COLO668 (cell line): ENCODE results near the gene NOVA1.
"Not testable (repeated sequence)": the region's sequence is repeated elsewhere in the genome, so short reads cannot be mapped to it uniquely, and the experiment has no call there.

Source experiments
- DNase-seq: peaks from one replicate; lab custom pipeline; 2025; ENCODE audit not compliant: unreplicated experiment; lab: John Stamatoyannopoulos, UW

The NOVA1 gene

DNA sequence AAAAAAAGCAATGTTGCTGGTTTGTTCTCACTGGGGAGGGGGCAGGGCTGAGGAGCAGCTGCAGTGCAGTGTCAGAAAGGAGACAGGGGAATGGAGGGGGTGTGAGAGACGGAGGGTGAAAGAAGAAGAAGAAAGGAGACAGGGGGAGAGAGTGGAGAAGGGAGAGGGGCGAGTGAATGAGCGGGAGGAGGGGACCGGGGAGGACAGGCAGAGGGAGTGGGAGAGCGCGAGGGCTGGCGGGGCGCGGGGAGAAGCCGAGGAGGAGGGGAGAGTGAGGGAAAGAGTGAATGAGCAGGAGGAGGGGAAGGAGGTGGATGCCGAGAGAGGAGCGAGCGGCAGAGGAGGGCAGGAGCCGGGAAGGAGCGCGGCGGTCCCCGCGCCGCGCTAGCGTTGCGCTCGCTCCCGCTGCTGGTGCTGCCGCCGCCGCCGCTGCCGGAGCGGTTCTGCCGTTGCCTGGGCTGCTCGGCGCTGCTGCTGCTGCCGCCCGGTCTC, at the start of gene NOVA1:
Gene NOVA1 (minus strand): TSS at position 445 of the 492 bp plus-strand sequence. CDS start 597 bp downstream, outside the sequence.
- peak; percentile 87 for DNase-seq

GRCh38 chr14:26645057-26645456, 47.2 kb upstream of the NOVA1 start:
- DNase-seq = peak; percentile 7

- no peak for DNase-seq
Observed at GRCh38 chr14:26636561-26636960, 38.7 kb upstream of the NOVA1 start.

DNA sequence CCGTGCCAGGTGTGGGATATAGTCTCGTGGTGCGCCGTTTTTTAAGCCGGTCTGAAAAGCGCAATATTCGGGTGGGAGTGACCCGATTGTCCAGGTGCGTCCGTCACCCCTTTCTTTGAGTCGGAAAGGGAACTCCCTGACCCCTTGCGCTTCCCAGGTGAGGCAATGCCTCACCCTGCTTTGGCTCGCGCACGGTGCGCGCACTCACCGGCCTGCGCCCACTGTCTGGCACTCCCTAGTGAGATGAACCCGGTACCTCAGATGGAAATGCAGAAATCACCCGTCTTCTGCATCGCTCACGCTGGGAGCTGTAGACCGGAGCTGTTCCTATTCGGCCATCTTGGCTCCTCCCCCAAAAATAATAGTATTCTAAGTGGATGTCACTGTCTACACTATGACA, 37.1 kb upstream of the NOVA1 start:
- DNase-seq = not testable (repeated sequence)

- DNase-seq = no peak
Observed at GRCh38 chr14:26626256-26626655, 28.4 kb upstream of the NOVA1 start.

GRCh38 chr14:26622611-26623010, 24.8 kb upstream of the NOVA1 start:
- DNase-seq = no peak

GRCh38 chr14:26621807-26622560, 24.2 kb upstream of the NOVA1 start:
- DNase-seq = no peak

DNA sequence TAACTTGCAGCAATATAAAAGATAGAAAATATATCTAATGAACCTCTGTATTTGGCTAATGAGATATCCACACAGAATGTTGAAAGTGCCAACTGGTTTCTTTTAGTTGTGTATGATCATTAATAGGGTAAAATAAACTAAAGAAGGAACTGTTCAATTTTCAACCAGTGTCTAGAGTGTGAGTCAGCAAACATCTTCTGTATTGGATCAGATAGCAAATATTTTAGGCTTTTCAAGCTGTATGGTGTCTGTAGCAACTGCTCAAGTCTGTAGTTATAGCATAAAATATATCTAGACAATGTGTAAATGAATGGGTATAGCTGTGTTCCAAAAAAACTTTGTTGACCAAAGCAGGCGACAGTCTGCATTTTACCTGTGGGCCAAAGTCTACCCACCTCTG, 23.5 kb upstream of the NOVA1 start:
- no peak for DNase-seq

- DNase-seq = no peak
Observed at GRCh38 chr14:26611259-26611658, 13.4 kb upstream of the NOVA1 start.

DNA sequence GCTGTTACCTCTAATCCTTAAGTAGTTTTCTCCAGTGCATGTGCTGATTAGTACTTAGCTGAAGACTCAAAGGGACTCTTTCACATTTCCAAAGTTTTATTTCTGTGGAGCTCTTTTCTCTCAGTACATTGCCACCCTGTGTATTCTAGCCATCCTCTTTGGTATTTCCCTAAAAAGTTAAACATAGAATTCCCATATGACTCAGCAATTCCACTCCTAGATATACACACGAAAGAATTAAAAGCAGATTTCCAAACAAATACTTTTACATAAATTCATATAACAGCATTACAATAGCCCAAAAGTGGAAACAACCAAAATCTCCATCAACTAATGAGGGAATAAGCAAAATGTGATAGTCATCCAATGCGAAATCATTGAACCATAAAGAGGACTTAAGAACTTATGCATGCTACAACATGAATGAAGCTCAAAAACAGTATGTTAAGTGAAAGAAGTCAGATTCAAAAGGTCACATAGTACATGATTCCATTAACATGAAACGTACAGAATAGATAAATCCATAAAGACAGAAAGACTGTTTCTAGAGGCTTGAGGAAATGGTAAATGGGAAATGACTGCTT, 9.0 kb upstream of the NOVA1 start:
- DNase-seq = no peak

DNA sequence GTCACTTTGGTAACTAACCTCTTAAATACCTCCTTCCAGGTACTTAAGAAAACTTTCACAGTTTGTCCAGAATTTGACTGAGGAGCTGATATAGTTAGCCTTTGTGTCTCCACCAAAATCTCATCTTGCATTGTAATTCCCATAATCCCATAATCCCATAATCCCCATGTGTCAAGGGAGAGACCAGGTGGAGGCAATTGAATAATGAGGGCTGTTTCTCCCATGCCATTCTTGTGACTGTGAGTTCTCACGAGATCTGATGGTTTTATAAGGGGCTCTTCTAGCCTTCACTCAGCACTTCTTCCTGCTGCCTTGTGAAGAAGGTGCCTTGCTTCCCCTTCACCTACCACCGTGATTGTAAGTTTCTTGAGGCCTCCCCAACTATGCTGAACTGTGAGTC, 7.8 kb upstream of the NOVA1 start:
- DNase-seq = no peak

DNA sequence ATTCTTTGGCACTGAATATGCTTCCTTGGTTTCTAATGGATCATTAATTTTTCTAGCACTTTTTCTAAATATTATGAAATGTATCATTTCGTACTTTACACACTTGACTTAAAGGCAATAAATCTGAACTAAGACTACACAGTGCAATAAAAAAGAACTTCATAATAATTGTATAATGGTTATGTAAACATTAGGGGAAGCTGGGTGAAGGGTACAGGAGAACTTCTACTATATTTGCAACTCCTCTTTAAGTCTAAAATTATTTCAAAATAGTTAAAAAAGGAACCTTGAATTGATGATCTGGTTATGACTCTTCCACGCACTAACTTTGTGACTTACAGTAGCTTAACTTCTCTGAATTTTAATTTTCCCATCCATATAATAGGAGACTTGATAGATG, 5.1 kb upstream of the NOVA1 start:
- DNase-seq = no peak

- no peak for DNase-seq
Observed at GRCh38 chr14:26601856-26602255, 4.0 kb upstream of the NOVA1 start.

- DNase-seq = no peak
Observed at GRCh38 chr14:26599291-26599690, 1.5 kb upstream of the NOVA1 start.

- DNase-seq = no peak
Observed at GRCh38 chr14:26598672-26599131, 869 bp upstream of the NOVA1 start.

DNA sequence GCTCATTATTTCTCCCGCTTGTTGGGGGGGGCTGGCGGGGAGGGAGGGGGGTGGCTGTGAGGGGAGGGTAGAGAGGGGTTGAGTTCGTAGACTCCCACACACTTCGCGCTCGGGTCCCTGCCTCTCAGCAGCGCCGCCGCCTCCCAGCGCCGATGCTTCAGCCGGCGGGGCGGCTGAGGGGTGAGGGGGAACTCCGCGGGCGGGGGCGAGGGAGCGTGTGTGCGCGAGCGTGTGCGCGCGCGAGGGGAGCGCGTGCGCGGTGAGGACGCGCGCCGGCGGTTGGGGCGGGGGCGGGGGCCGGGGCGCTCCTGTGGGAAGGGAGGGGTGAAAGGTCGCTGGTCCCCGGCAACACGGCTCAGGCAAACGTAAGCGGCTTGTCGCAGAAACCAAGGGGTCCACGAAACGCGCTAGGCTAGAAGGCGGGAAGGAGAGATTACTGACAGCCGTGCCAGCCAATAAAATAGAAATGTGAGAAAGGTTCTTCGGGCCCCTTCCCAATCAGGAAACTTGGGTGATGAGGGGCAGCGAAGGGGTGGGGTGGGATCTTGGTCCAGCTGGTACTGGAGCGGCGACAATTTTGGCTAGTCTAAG, 343 bp upstream of the NOVA1 start:
- peak; percentile 92 for DNase-seq

DNA sequence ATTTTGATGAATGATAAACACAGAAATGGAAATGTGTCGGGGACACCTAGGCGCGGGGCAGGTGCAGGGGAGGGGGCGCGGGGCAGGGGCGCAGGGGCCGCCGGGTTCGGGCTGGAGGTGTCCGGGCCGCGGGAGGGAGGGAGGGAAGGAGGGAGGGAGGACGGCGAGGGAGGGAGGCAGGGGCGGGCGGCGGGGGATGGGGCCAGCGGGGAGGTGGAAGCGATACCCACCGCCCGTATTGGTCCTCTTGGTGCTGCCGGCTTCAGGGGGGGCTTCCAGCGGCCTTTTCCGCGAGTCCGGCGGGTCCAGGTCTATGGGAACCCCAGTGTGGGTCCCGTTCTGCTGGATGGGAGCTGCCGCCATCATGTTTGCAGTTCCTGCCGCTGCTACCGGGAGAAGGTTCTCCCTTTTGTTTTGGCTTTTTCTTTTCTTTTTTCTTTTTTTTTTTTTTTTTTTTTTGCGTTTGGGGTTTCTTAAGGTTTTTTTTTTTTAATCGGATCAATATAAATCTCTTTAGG, 703 bp downstream of the NOVA1 start:
- peak; percentile 67 for DNase-seq

- peak; percentile 33 for DNase-seq
Observed at GRCh38 chr14:26596543-26597061, 1.2 kb downstream of the NOVA1 start.

GRCh38 chr14:26595926-26596542, 1.8 kb downstream of the NOVA1 start:
- DNase-seq = no peak

DNA sequence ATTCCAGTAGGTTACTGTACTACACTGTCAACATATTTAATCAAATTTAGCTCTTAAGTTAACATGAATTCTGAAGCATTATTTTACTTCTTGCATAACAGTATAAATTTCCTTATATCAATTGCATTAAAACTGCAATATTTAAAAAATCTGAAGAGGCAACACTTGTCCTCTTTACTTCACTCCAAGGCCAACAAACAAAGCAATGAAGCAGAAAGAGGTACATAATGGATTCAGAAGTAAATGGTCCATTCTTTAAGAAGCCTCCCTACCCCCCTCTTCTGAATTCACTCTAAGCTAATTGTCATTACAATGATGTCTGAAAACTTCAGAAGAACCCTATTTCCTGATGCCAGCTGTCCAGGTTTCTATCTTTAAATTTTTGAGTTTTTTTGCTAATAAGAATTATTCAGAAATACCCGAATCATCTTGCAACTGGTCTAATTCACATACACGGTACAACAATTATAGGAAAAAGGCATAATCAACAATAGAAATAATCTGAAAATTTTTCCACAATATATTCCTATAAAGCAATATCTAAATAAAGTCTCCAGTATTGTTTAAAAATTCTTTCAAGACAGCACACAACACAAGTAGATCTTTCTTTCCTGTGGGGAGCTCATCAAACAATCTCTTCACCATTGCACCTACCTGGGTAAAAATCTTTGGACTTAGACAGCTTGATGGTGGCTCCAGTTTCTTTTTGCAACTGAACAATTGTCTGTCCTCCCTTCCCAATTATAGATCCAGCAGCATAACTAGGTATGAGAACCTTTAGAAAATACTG, 2.9 kb downstream of the NOVA1 start:
- DNase-seq = no peak
